Measurements from ENCODE around the gene CCDC88A.

DNA sequence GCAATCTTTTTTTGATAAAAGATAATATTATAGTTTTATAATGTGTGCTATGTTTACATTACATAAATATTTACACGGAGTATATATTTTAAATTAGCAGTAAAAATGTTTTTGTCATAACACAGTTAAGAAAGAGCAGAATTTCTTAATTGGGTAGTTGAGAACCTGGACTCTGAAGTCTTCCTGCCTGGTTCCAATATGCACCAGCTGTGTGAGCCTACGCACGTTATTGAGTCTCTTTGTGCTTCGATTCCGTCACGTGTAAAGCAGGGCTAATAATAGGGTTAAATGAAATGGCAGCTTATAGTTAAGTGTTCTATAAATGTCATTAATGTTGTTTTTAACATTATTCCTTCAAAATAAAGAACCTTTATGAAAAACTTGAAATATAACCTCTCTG lies 1.2 kb upstream of the CCDC88A start:
- TF ChIP-seq, protein P1, sequence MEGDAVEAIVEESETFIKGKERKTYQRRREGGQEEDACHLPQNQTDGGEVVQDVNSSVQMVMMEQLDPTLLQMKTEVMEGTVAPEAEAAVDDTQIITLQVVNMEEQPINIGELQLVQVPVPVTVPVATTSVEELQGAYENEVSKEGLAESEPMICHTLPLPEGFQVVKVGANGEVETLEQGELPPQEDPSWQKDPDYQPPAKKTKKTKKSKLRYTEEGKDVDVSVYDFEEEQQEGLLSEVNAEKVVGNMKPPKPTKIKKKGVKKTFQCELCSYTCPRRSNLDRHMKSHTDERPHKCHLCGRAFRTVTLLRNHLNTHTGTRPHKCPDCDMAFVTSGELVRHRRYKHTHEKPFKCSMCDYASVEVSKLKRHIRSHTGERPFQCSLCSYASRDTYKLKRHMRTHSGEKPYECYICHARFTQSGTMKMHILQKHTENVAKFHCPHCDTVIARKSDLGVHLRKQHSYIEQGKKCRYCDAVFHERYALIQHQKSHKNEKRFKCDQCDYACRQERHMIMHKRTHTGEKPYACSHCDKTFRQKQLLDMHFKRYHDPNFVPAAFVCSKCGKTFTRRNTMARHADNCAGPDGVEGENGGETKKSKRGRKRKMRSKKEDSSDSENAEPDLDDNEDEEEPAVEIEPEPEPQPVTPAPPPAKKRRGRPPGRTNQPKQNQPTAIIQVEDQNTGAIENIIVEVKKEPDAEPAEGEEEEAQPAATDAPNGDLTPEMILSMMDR (conservative IDR thresholded peaks at IDR 0.05 in 1 of 2, IDR thresholded peaks at IDR 0.05 in 1 of 2; ENCODE audit: extremely low read depth in 1 of 2, insufficient read depth in 1 of 2, low read depth in 1 of 2, low read length in 2 of 2) = no peak
- TF ChIP-seq EZH2 (IDR thresholded peaks at IDR 0.05; ENCODE audit: borderline replicate concordance, low read length) = no peak
